Liver (tissue), 9 donors: ENCODE measurements around the gene GABRA1. TPM values are rescaled to one million over a fixed set of nuclear protein-coding genes. Genes with fewer than 3 reads are reported as not detected.

Source experiments
- DNase-seq: peaks from one replicate; pipeline ENCODE4 v3.0.0-alpha.2; 2017; ENCODE audit warnings: low spot score
- H3K27ac ChIP-seq, 2 donors: one replicate each; pipeline ENCODE4 v1.7.0; 2013; ENCODE audit warnings: inconsistent platforms in 2 of 2, low read length in 2 of 2, control low read depth in 1 of 2, low read depth in 1 of 2, mild to moderate bottlenecking in 1 of 2
- H3K27me3 ChIP-seq, 4 donors: one replicate each; pipeline versions ENCODE4 v1.6.1 to v1.7.0; 2013; ENCODE audit warnings: low read length in 3 of 4, inconsistent platforms in 1 of 4, mild to moderate bottlenecking in 1 of 4, moderate library complexity in 1 of 4; ENCODE audit not compliant: control insufficient read depth in 4 of 4, insufficient read depth in 4 of 4
- H3K36me3 ChIP-seq, 4 donors: one replicate each; pipeline versions ENCODE4 v1.6.1 to v1.7.0; 2013; ENCODE audit warnings: low read length in 3 of 4, mild to moderate bottlenecking in 3 of 4, low read depth in 1 of 4, moderate library complexity in 1 of 4; ENCODE audit not compliant: control insufficient read depth in 4 of 4, insufficient read depth in 3 of 4
- H3K4me1 ChIP-seq, 4 donors: one replicate each; pipeline versions ENCODE4 v1.6.1 to v1.7.0; 2013; ENCODE audit warnings: low read length in 3 of 4, mild to moderate bottlenecking in 3 of 4, moderate library complexity in 1 of 4; ENCODE audit not compliant: control insufficient read depth in 4 of 4, insufficient read depth in 4 of 4
- H3K4me3 ChIP-seq, 3 donors: one replicate each; pipeline versions ENCODE4 v1.6.1 to v1.7.0; 2013; ENCODE audit warnings: low read length in 3 of 3, control low read depth in 1 of 3, low read depth in 1 of 3, mild to moderate bottlenecking in 1 of 3
- H3K9ac ChIP-seq, 2 donors: one replicate each; pipeline ENCODE4 v1.7.0; 2013; ENCODE audit warnings: low read length in 2 of 2, mild to moderate bottlenecking in 2 of 2, moderate library complexity in 2 of 2, control low read depth in 1 of 2, low read depth in 1 of 2
- H3K9me3 ChIP-seq, 4 donors: one replicate each; pipeline versions ENCODE4 v1.6.1 to v1.7.0; 2013; ENCODE audit warnings: low read length in 3 of 4; ENCODE audit not compliant: control insufficient read depth in 4 of 4
- ATF3 ChIP-seq: IDR thresholded peaks from 2 replicates; pipeline ENCODE4 v1.6.1; 2016; ENCODE audit warnings: antibody characterized with exemption
- EGR1 ChIP-seq, 2 donors: IDR thresholded peaks; 2 replicates each; pipeline ENCODE4 v1.6.1; 2016 to 2018; ENCODE audit warnings: antibody characterized with exemption in 2 of 2, low read depth in 2 of 2
- FOXA1 ChIP-seq: IDR thresholded peaks from 2 replicates; pipeline ENCODE4 v1.6.1; 2016; ENCODE audit warnings: antibody characterized with exemption
- FOXA2 ChIP-seq: IDR thresholded peaks from 2 replicates; pipeline ENCODE4 v1.6.1; 2016; ENCODE audit warnings: antibody characterized with exemption
- GABPA ChIP-seq, 2 donors: IDR thresholded peaks in 1 of 2; conservative IDR thresholded peaks in 1 of 2; 2 replicates each; pipeline ENCODE4 v1.6.1; 2016; ENCODE audit warnings: antibody characterized with exemption in 2 of 2, mild to moderate bottlenecking in 1 of 2, moderate library complexity in 1 of 2
- HNF4A ChIP-seq, 2 donors: conservative IDR thresholded peaks; 2 replicates each; pipeline ENCODE4 v1.6.1; 2016; ENCODE audit warnings: antibody characterized with exemption in 2 of 2, mild to moderate bottlenecking in 2 of 2
- HNF4G ChIP-seq: IDR thresholded peaks from 2 replicates; pipeline ENCODE4 v1.6.1; 2016; ENCODE audit warnings: antibody characterized with exemption
- JUND ChIP-seq, 2 donors: IDR thresholded peaks; 2 replicates each; pipeline ENCODE4 v1.6.1; 2016; ENCODE audit warnings: antibody characterized with exemption in 2 of 2
- MAX ChIP-seq: IDR thresholded peaks from 2 replicates; pipeline ENCODE4 v1.6.1; 2016; ENCODE audit warnings: antibody characterized with exemption
- NR2F2 ChIP-seq: IDR thresholded peaks from 2 replicates; pipeline ENCODE4 v1.6.1; 2016; ENCODE audit warnings: antibody characterized with exemption
- RAD21 ChIP-seq, 2 donors: IDR thresholded peaks; 2 replicates each; pipeline ENCODE4 v1.6.1; 2016; ENCODE audit warnings: antibody characterized with exemption in 2 of 2, mild to moderate bottlenecking in 2 of 2
- REST ChIP-seq: IDR thresholded peaks from 2 replicates; pipeline ENCODE4 v1.6.1; 2016; ENCODE audit warnings: antibody characterized with exemption, mild to moderate bottlenecking
- RXRA ChIP-seq, 2 donors: IDR thresholded peaks; 2 replicates each; pipeline ENCODE4 v1.6.1; 2017 to 2018; ENCODE audit warnings: antibody characterized with exemption in 2 of 2, mild to moderate bottlenecking in 1 of 2
- SP1 ChIP-seq: IDR thresholded peaks from 2 replicates; pipeline ENCODE4 v1.6.1; 2018; ENCODE audit warnings: antibody characterized with exemption, mild to moderate bottlenecking
- TAF1 ChIP-seq: conservative IDR thresholded peaks from 2 replicates; pipeline ENCODE4 v1.6.1; 2016; ENCODE audit warnings: antibody characterized with exemption, mild to moderate bottlenecking
- YY1 ChIP-seq: IDR thresholded peaks from 2 replicates; pipeline ENCODE4 v1.6.1; 2016; ENCODE audit warnings: antibody characterized with exemption, mild to moderate bottlenecking
- ZBTB33 ChIP-seq: IDR thresholded peaks from 2 replicates; pipeline ENCODE4 v1.6.1; 2016; ENCODE audit warnings: antibody characterized with exemption
- WGBS: extraction: QIAGEN DNeasy Blood & Tissue Kit; methylation state at CpG from one replicate; pipeline ENCODE4 v1.1.7; 2013; 5-methylcytosine and 5-hydroxymethylcytosine counted together
- polyA plus RNA-seq, 2 donors: library from polyadenylated mRNA; stranded (reverse) in 1 of 2; unstranded in 1 of 2; fragments of 200-250 nt in 1 of 2; fragments of >200 nt in 1 of 2; fragmentation: Nextera tagmentation in 1 of 2; extraction: Ambion mirVana in 1 of 2; gene quantifications; one replicate each; pipeline versions ENCODE4 v1.2.1 to v1.2.3, GENCODE V29; 2013 to 2015
- total RNA-seq, 2 donors: library from RNA; depleted of rRNA; stranded (reverse); fragments of >200 nt; gene quantifications; one replicate each; pipeline ENCODE4 v1.2.3, GENCODE V29; 2014
- donor health status: healthy.
- donor health status: healthy.
- donor health status: healthy.
- donor health status: healthy.
- donor health status: healthy.

Gene GABRA1
- total and polyA plus RNA-seq, 4 donors: not detected

GRCh38 chr5:161944974-161945373, 97.1 kb downstream of the GABRA1 start:
- 77% methylated on average over 1 of the region's 1 CpG for WGBS
- DNase-seq: no peak

GRCh38 chr5:161946911-161947310, 99.0 kb downstream of the GABRA1 start:
- DNase-seq: no peak
- 65% methylated on average over 4 of the region's 4 CpGs for WGBS
- TF ChIP-seq RXRA (IDR thresholded peaks at IDR 0.05): no peak
- no peak for TF ChIP-seq YY1
- TF ChIP-seq SP1: no peak
- TF ChIP-seq MAX: no peak
- TF ChIP-seq GABPA (IDR thresholded peaks at IDR 0.05 in 1 of 2, conservative IDR thresholded peaks at IDR 0.05 in 1 of 2): no peak
- no peak for TF ChIP-seq ATF3
- no peak for TF ChIP-seq EGR1 (IDR thresholded peaks at IDR 0.05; ENCODE audit: low read depth in 2 of 2)
- TF ChIP-seq ZBTB33: no peak

More at GRCh38 chr5:161944974-161945373, 97.1 kb downstream of the GABRA1 start:
- no peak overlapping the region for H3K4me3 ChIP-seq
- H3K27ac ChIP-seq: no peak overlapping the region
- TF ChIP-seq GABPA (IDR thresholded peaks at IDR 0.05 in 1 of 2, conservative IDR thresholded peaks at IDR 0.05 in 1 of 2) (no peak), MAX (no peak), REST (no peak), RAD21 (IDR thresholded peaks at IDR 0.05) (no peak), NR2F2 (no peak), RXRA (IDR thresholded peaks at IDR 0.05) (no peak), HNF4A (conservative IDR thresholded peaks at IDR 0.05) (no peak), SP1 (no peak), TAF1 (no peak), FOXA1 (no peak), HNF4G (no peak), ZBTB33 (no peak), ATF3 (no peak), JUND (IDR thresholded peaks at IDR 0.05) (no peak), YY1 (no peak), FOXA2 (no peak)
- H3K9ac ChIP-seq: no peak overlapping the region
- H3K9me3 ChIP-seq: no peaks in the 10 kb centered on the region
- H3K27me3 ChIP-seq: no peaks in the 10 kb centered on the region
- no peaks in the 10 kb centered on the region for H3K4me1 ChIP-seq
- no peaks in the 10 kb centered on the region for H3K36me3 ChIP-seq

More at GRCh38 chr5:161946911-161947310, 99.0 kb downstream of the GABRA1 start:
- no peaks in the 10 kb centered on the region for H3K27me3 ChIP-seq
- no peaks in the 10 kb centered on the region for H3K36me3 ChIP-seq
- H3K9ac ChIP-seq: no peak overlapping the region
- no peak overlapping the region for H3K27ac ChIP-seq
- no peaks in the 10 kb centered on the region for H3K4me1 ChIP-seq
- H3K4me3 ChIP-seq: no peak overlapping the region
- no peaks in the 10 kb centered on the region for H3K9me3 ChIP-seq
